B cell (primary cell): ENCODE measurements around the gene PCK2.

ENCODE experiments used
- CTCF ChIP-seq: fragments of 200-600 bp; IDR thresholded peaks from one replicate; pipeline ENCODE4 v1.8.0; 2022; ENCODE audit warnings: antibody characterized with exemption, mild to moderate bottlenecking
- EZH2 ChIP-seq: IDR thresholded peaks from 2 replicates; pipeline ENCODE4 v1.6.1; 2012; ENCODE audit warnings: borderline replicate concordance, low read depth, mild to moderate bottlenecking, moderate library complexity, low read length; ENCODE audit not compliant: insufficient read depth, poor library complexity, severe bottlenecking

GRCh38 chr14:24077086-24077485 is 17.0 kb upstream of the PCK2 start:
- TF ChIP-seq CTCF = no peak
- no peak for TF ChIP-seq EZH2
